IMR-90 (cell line): ENCODE data around the gene MT1E. TPM values are rescaled to one million over a fixed set of nuclear protein-coding genes. Genes with fewer than 3 reads are reported as not detected.
A peak's percentile ranks its signal among the peaks of the same experiment; 100 is the strongest.

Experiments used
- ATAC-seq: fragments of 200-7000 bp; cut with Tn5 transposase; 2 replicates; pipeline ENCODE4 v1.9.1; 2020; ENCODE audit warnings: low read depth, mild to moderate bottlenecking, moderate library complexity
- BruUV-seq: library from RNA; stranded (reverse); fragments of 400-500 nt; replicated peaks from 2 replicates; lab custom pipeline; 2021; lab: Mats Ljungman, UMichigan
- CTCF ChIA-PET: fragments of 300-600 bp; formaldehyde crosslinking; extraction: SDS; loops from one replicate; lab custom pipeline; 2021; ENCODE audit warnings: antibody characterized with exemption; lab: Yijun Ruan, JAX
- POLR2A ChIA-PET: fragments of 300-600 bp; sonication (Branson Sonifier 250); formaldehyde crosslinking; loops from one replicate; lab custom pipeline; 2022; ENCODE audit warnings: antibody characterized with exemption; ENCODE audit not compliant: unreplicated experiment; lab: Charles Lee
- DNase-seq: peaks from one replicate; pipeline ENCODE4 v3.0.0; 2013
- H2AFZ ChIP-seq: replicated peaks from 2 replicates; pipeline ENCODE3; 2013; ENCODE audit warnings: low read length, mild to moderate bottlenecking; ENCODE audit not compliant: poor library complexity
- H2AK5ac ChIP-seq: 2 replicates; pipeline ENCODE4 v1.6.1; 2013; ENCODE audit warnings: low read depth, low read length, inconsistent platforms
- H2AK9ac ChIP-seq: replicated peaks from 2 replicates; pipeline ENCODE3; 2013; ENCODE audit warnings: mild to moderate bottlenecking, low read depth, low read length, moderate library complexity; ENCODE audit not compliant: poor library complexity
- H2BK120ac ChIP-seq: 2 replicates; pipeline ENCODE4 v1.6.1; 2013; ENCODE audit warnings: low read depth, low read length, inconsistent platforms
- H2BK15ac ChIP-seq: 3 replicates; pipeline ENCODE4 v1.6.1; 2013; ENCODE audit warnings: low read depth, low read length, inconsistent platforms
- H2BK20ac ChIP-seq: 2 replicates; pipeline ENCODE4 v1.6.1; 2013; ENCODE audit warnings: low read depth, mild to moderate bottlenecking, inconsistent platforms, low read length, moderate library complexity
- H2BK5ac ChIP-seq: 2 replicates; pipeline ENCODE4 v1.6.1; 2013; ENCODE audit warnings: mild to moderate bottlenecking, low read depth, low read length, inconsistent platforms; ENCODE audit not compliant: poor library complexity, severe bottlenecking
- H3K14ac ChIP-seq: replicated peaks from 2 replicates; pipeline ENCODE4 v1.6.1; 2013; ENCODE audit warnings: low read depth, low read length, inconsistent platforms
- H3K18ac ChIP-seq: 2 replicates; pipeline ENCODE4 v1.6.1; 2013; ENCODE audit warnings: low read depth, low read length, control low read depth
- H3K23ac ChIP-seq: 2 replicates; pipeline ENCODE4 v1.6.1; 2013; ENCODE audit warnings: low read depth, low read length, inconsistent platforms
- H3K27ac ChIP-seq: 2 replicates; pipeline ENCODE4 v1.5.1; 2013; ENCODE audit warnings: mild to moderate bottlenecking, control low read depth, low read length; ENCODE audit not compliant: insufficient read depth
- H3K27me3 ChIP-seq: 2 replicates; pipeline ENCODE4 v1.6.1; 2013; ENCODE audit warnings: low read length; ENCODE audit not compliant: control insufficient read depth, insufficient read depth
- H3K36me3 ChIP-seq: 2 replicates; pipeline ENCODE4 v1.6.1; 2013; ENCODE audit warnings: low read length, mixed read lengths; ENCODE audit not compliant: control insufficient read depth, insufficient read depth
- H3K4ac ChIP-seq: 2 replicates; pipeline ENCODE4 v1.6.1; 2013; ENCODE audit warnings: low read depth, low read length, inconsistent platforms
- H3K4me1 ChIP-seq: 2 replicates; pipeline ENCODE4 v1.6.1; 2013; ENCODE audit warnings: low read length, mixed read lengths; ENCODE audit not compliant: control insufficient read depth, insufficient read depth
- H3K4me2 ChIP-seq: 2 replicates; pipeline ENCODE4 v1.6.1; 2013; ENCODE audit warnings: low read depth, mild to moderate bottlenecking, control low read depth, low read length, moderate library complexity
- H3K4me3 ChIP-seq: 2 replicates; pipeline ENCODE4 v1.5.1; 2013; ENCODE audit warnings: low read depth, mild to moderate bottlenecking, control low read depth, low read length, moderate library complexity; ENCODE audit not compliant: insufficient read depth
- H3K56ac ChIP-seq: 2 replicates; pipeline ENCODE4 v1.6.1; 2013; ENCODE audit warnings: low read length, inconsistent platforms; ENCODE audit not compliant: insufficient read depth; ENCODE audit errors: extremely low read depth
- H3K79me1 ChIP-seq, 2 experiments: 2 replicates each; pipeline ENCODE4 v1.6.1; 2013; ENCODE audit warnings: low read length in 2 of 2, inconsistent platforms in 1 of 2, low read depth in 1 of 2
- H3K9ac ChIP-seq: 2 replicates; pipeline ENCODE4 v1.6.1; 2013; ENCODE audit warnings: low read depth, low read length, control low read depth
- H3K9me1 ChIP-seq: 2 replicates; pipeline ENCODE4 v1.6.1; 2013; ENCODE audit warnings: low read length, inconsistent platforms; ENCODE audit not compliant: insufficient read depth
- H3K9me3 ChIP-seq: 2 replicates; pipeline ENCODE4 v1.6.1; 2013; ENCODE audit warnings: low read length; ENCODE audit not compliant: control insufficient read depth, insufficient read depth
- H4K20me1 ChIP-seq: 2 replicates; pipeline ENCODE4 v1.6.1; 2013; ENCODE audit warnings: low read length, inconsistent platforms; ENCODE audit not compliant: insufficient read depth
- H4K5ac ChIP-seq: 2 replicates; pipeline ENCODE4 v1.6.1; 2013; ENCODE audit warnings: mild to moderate bottlenecking, low read depth, low read length, control low read depth
- H4K8ac ChIP-seq, 2 experiments: 2 replicates each; pipeline ENCODE4 v1.6.1; 2013; ENCODE audit warnings: low read depth in 2 of 2, low read length in 2 of 2, control low read depth in 1 of 2, inconsistent platforms in 1 of 2
- H4K91ac ChIP-seq: 2 replicates; pipeline ENCODE4 v1.6.1; 2013; ENCODE audit warnings: low read depth, low read length, inconsistent platforms; ENCODE audit not compliant: insufficient read depth
- CEBPB ChIP-seq: IDR thresholded peaks from 2 replicates; pipeline ENCODE4 v1.6.1; 2012; ENCODE audit warnings: low read depth, low read length, improper control_type of control experiment
- CHD1 ChIP-seq: IDR thresholded peaks from 2 replicates; pipeline ENCODE4 v1.6.1; 2012; ENCODE audit warnings: low read depth, low read length, improper control_type of control experiment
- CTCF ChIP-seq: conservative IDR thresholded peaks from 2 replicates; pipeline ENCODE4 v1.5.1; 2012; ENCODE audit warnings: mild to moderate bottlenecking, low read depth, low read length, improper control_type of control experiment
- MXI1 ChIP-seq: IDR thresholded peaks from 2 replicates; pipeline ENCODE4 v1.6.1; 2012; ENCODE audit warnings: low read depth, mild to moderate bottlenecking, low read length, moderate library complexity, borderline replicate concordance
- POLR2A ChIP-seq: IDR thresholded peaks from 2 replicates; pipeline ENCODE4 v1.6.1; 2012; ENCODE audit warnings: mild to moderate bottlenecking, low read depth, low read length
- RAD21 ChIP-seq: IDR thresholded peaks from 2 replicates; pipeline ENCODE4 v1.6.1; 2012; ENCODE audit warnings: low read length, improper control_type of control experiment
- SMC3 ChIP-seq: fragments of 150-350 bp; IDR thresholded peaks from 2 replicates; pipeline ENCODE4 v1.6.1; 2016; ENCODE audit warnings: low read depth, mild to moderate bottlenecking, antibody characterized with exemption, low read length, moderate library complexity
- WGBS, 2 experiments: methylation state at CpG; one replicate each; pipeline versions ENCODE4 v1.1.5 to v1.1.7; 2013; ENCODE audit warnings: missing lambda C conversion rate in 2 of 2; ENCODE audit not compliant: insufficient read length in 1 of 2; ENCODE audit errors: extremely low coverage in 2 of 2; 5-methylcytosine and 5-hydroxymethylcytosine counted together
- dilution Hi-C: fragments of 300-500 bp; cut with HindIII; formaldehyde crosslinking; loops from one replicate; pipeline ENCODE4 v1.14.3; 2018; ENCODE audit warnings: low sequenced_read_pairs; ENCODE audit not compliant: unreplicated experiment
- in situ Hi-C: fragments of 300-500 bp; cut with MboI; formaldehyde crosslinking; loops from 3 replicates; pipeline ENCODE4 v1.14.3; 2019; ENCODE audit warnings: low sequenced_read_pairs, inconsistent platforms, mixed read lengths
- intact Hi-C: fragments of 100-400 bp; cut with micrococcal nuclease; formaldehyde crosslinking; loops from 2 replicates; pipeline ENCODE4 v1.10.0; 2022
- polyA plus RNA-seq, 3 experiments: library from polyadenylated mRNA; depleted of rRNA; stranded (reverse); fragments of >200 nt; gene quantifications; 2 replicates each; pipeline ENCODE4 v1.2.3, GENCODE V29; 2012; ENCODE audit warnings: low replicate concordance in 1 of 3
- total RNA-seq: library from RNA; depleted of rRNA; stranded (reverse); fragments of >200 nt; gene quantifications from 2 replicates; pipeline ENCODE4 v1.2.3, GENCODE V29; 2012

The MT1E gene
- total and polyA plus RNA-seq, 2 of the 4 experiments (the other 2 are of a cell fraction), result 137 to 821 TPM

- in situ Hi-C loops (loop anchor here (5.0 kb wide), 1 partner anchor 88 kb away; no protein-coding TSS in a partner anchor), dilution Hi-C loops (no loop called here), intact Hi-C loops (loop anchor here (1.0 to 10.0 kb wide), 4 partner anchors 86 to 246 kb away; no protein-coding TSS in a partner anchor)
- Histone ChIP-seq H2BK20ac (no peak overlapping the region), H3K9ac (no peak overlapping the region), H3K18ac (no peak overlapping the region), H3K27ac (no peak overlapping the region), H3K4me2 (no peak overlapping the region), H2BK120ac (peak overlapping the region; percentile 42; the same call in 1 of the 2 replicates), H4K20me1 (no peaks in the 10 kb centered on the region), H2BK15ac (0 out of 3 replicates have a peak overlapping the region, but pooled peaks have one; percentile 44), H3K4me1 (no peaks in the 10 kb centered on the region), H3K9me1 (peaks cover 10% of the 10 kb centered on the region), H3K9me3 (no peaks in the 10 kb centered on the region), H2AK9ac (peak overlapping the region; percentile 52), H4K8ac (peak overlapping the region in 1 of 2 experiments; percentile 36; a peak in 1 of 4 replicates), H3K23ac (no peak overlapping the region), H2AK5ac (peak overlapping the region; percentile 77), H3K14ac (no peak overlapping the region), H4K5ac (no peak overlapping the region), H3K27me3 (no peaks in the 10 kb centered on the region; the same call in 1 of the 2 replicates), H3K79me1 (peaks cover 0 to 6% of the 10 kb centered on the region in 2 experiments; a peak in 1 of 4 replicates), H2AFZ (peak overlapping the region; percentile 76), H3K4me3 (no peak overlapping the region), H2BK5ac (no peak overlapping the region), H3K36me3 (no peaks in the 10 kb centered on the region), H3K4ac (peak overlapping the region; percentile 61; the same call in 1 of the 2 replicates), H4K91ac (no peak overlapping the region), H3K56ac (no peak overlapping the region)
- POLR2A ChIA-PET, result interaction anchor here (0.6 kb wide), 1 partner anchor 124 kb away, joined by 3 read pairs; no protein-coding TSS in a partner anchor
- 38% methylated on average over 8 of the region's 8 CpGs; no CpG with 5 or more reads in 1 of the 2 experiments for WGBS, 2 experiments
- TF ChIP-seq CTCF (peak; percentile 70), SMC3 (peak; percentile 78), POLR2A (no peak), RAD21 (peak; percentile 63), MXI1 (no peak), CEBPB (peak; percentile 33; the same call in 1 of the 2 replicates), CHD1 (no peak)
- CTCF ChIA-PET, result interaction anchor here (0.6 to 1.5 kb wide), 11 partner anchors 8 to 1129 kb away, joined by 3 to 9 read pairs (median 4); partner anchors contain the start of genes NUDT21 and OGFOD1
- DNase-seq (peak; percentile 66), ATAC-seq (peak; percentile 93)
- BruUV-seq, result no TSS peak
Measured at GRCh38 chr16:56600398-56600999, 25.1 kb upstream of the MT1E start.
